ENCODE data around the gene CKS1B. TPM values are rescaled to one million over a fixed set of nuclear protein-coding genes. Genes with fewer than 3 reads are reported as not detected.
"Not testable (repeated sequence)": the region's sequence is repeated elsewhere in the genome, so short reads cannot be mapped to it uniquely, and the experiment has no call there.

Gene CKS1B
- total RNA-seq, 1 donor from 2014 or later = 158 TPM

DNA sequence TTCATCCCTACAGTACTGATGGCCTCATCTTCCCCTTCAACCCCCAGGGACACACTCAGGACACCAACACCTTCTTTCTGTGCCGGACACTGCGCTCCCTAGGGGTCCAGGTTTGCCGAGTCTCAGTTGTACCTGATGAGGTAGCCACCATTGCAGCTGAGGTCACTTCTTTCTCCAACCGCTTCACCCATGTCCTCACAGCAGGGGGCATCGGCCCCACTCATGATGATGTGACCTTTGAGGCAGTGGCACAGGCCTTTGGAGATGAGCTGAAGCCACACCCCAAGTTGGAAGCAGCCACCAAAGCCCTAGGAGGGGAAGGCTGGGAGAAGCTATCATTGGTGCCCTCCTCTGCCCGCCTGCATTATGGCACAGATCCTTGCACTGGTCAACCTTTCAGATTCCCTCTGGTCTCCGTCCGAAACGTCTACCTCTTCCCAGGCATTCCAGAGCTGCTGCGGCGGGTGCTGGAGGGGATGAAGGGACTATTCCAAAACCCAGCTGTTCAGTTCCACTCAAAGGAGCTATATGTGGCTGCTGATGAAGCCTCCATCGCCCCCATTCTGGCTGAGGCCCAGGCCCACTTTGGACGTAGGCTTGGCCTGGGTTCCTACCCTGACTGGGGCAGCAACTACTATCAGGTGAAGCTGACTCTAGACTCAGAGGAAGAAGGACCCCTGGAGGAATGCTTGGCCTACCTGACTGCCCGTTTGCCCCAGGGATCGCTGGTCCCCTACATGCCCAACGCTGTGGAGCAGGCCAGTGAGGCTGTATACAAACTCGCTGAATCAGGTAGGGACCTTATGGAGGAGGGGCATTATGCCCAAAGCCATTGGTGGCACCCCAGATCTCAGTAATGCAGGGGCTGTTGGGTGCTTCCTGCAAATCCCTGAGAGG is 13.8 kb downstream of the CKS1B start:
- intact Hi-C loops (cut with micrococcal nuclease) = no loop called here
- H3K27ac Mint-ChIP-seq = no peak overlapping the region
- no peak for DNase-seq (ENCODE audit: low spot score)

DNA sequence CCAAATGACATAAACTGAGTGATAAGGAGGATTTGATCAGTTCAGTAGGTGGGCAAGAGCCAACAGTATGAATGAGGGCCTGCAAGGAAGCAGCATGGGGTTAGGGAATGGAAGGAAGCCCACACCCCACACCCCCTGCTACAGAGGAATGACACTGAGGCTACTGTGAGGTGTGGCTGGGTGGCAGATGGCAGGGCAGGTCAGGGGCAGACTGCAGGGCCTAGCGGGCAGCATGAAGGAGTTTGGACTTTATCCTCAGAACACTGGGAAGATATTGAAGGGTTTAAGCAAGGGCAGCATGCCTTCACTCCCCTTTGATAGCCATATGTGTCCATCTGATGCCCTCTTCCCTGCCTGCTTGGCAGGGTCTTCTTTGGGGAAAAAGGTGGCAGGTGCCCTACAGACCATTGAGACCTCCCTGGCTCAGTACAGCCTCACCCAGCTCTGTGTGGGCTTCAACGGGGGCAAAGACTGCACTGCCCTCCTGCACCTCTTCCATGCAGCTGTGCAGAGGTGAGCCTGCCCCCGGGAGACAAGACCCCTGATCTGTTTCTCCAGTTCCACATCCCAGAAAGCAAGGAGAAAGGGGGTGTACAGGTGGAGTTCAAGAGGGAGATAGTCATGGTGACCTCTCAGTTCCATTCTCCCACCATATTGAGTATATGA is 14.8 kb downstream of the CKS1B start:
- no peak for DNase-seq (ENCODE audit: low spot score)
- intact Hi-C loops (cut with micrococcal nuclease) = no loop called here
- Mint-ChIP-seq H3K9me3 (no peaks in the 10 kb centered on the region), H3K27me3 (ENCODE audit: insufficient read depth) (no peaks in the 10 kb centered on the region), H3K4me3 (no peak overlapping the region), H3K4me1 (ENCODE audit: low read depth) (peaks cover 19% of the 10 kb centered on the region), H3K27ac (peak overlapping the region; percentile 54), H3K36me3 (ENCODE audit: low read depth) (peaks cover 17% of the 10 kb centered on the region)

More for the DNA sequence above, 13.8 kb downstream of the CKS1B start:
- Mint-ChIP-seq H3K36me3 (ENCODE audit: low read depth) (peaks cover 21% of the 10 kb centered on the region), H3K4me3 (no peak overlapping the region), H3K27me3 (ENCODE audit: insufficient read depth) (no peaks in the 10 kb centered on the region), H3K9me3 (no peaks in the 10 kb centered on the region), H3K4me1 (ENCODE audit: low read depth) (peaks cover 18% of the 10 kb centered on the region)

DNA sequence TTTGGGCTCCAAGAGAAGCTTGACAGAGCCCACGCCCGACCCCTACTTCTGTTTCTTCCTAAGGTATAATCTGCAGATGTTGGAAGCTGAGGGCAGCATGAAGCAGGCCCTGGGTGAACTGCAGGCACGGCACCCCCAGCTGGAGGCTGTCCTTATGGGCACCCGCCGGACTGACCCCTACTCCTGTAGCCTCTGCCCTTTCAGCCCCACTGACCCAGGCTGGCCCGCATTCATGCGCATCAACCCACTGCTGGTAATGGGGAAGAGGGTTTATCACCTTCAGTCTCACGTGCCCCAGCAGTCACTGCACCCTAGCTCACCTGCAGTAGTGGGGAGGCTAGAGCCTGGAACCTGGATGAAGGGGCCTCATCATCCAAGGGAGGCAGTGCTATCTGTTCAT is 15.8 kb downstream of the CKS1B start:
- no peak overlapping the region for H3K27ac Mint-ChIP-seq
- H3K9me3 Mint-ChIP-seq = no peaks in the 10 kb centered on the region
- H3K4me1 Mint-ChIP-seq (ENCODE audit: low read depth) = peaks cover 27% of the 10 kb centered on the region
- DNase-seq (ENCODE audit: low spot score) = no peak
- no peaks in the 10 kb centered on the region for H3K27me3 Mint-ChIP-seq (ENCODE audit: insufficient read depth)
- H3K4me3 Mint-ChIP-seq = no peak overlapping the region
- intact Hi-C loops (cut with micrococcal nuclease) = no loop called here
- peaks cover 17% of the 10 kb centered on the region for H3K36me3 Mint-ChIP-seq (ENCODE audit: low read depth)

DNA sequence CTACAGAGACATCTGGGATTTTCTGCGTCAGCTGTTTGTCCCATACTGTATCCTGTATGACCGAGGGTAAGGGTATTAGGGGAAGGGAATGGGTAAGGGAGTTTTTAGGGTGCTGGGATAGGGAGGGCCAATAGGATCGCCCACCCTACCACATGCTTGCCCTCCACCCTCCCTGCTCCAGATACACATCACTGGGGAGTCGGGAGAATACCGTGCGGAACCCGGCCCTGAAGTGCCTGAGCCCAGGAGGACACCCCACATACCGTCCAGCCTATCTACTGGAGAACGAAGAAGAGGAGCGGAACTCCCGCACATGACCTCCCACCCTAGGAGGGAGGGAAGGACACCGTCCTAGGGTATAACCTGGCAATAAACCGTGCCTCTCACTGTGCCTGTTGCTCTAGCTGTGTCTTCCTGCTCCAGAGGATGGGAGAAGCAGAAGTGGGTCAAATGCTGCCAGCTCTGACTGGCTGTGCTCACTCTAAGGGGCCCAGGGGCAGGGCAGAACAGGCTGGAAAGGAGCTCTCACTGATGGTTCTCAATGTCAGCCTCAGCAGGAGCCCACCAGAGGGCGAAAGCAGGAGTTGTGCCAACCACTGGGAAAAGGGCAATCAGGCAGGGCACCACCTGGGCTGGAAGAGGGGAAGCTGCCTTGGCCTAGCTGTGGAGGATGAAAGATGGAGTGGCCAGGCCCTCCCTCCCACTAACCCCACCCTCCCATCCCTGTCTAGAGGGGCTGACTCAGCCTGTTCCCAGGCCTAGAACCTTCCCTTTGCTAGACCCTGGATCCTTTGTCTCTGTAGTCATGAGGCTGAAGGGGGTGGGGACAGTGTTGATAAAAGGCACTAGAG is 18.5 kb downstream of the CKS1B start:
- no peak for DNase-seq (ENCODE audit: low spot score)
- Mint-ChIP-seq H3K9me3 (no peaks in the 10 kb centered on the region), H3K27me3 (ENCODE audit: insufficient read depth) (no peaks in the 10 kb centered on the region), H3K4me1 (ENCODE audit: low read depth) (peaks cover 37% of the 10 kb centered on the region), H3K4me3 (no peak overlapping the region), H3K36me3 (ENCODE audit: low read depth) (peaks cover 18% of the 10 kb centered on the region), H3K27ac (peak overlapping the region; percentile 23)
- intact Hi-C loops (cut with micrococcal nuclease) = no loop called here

DNA sequence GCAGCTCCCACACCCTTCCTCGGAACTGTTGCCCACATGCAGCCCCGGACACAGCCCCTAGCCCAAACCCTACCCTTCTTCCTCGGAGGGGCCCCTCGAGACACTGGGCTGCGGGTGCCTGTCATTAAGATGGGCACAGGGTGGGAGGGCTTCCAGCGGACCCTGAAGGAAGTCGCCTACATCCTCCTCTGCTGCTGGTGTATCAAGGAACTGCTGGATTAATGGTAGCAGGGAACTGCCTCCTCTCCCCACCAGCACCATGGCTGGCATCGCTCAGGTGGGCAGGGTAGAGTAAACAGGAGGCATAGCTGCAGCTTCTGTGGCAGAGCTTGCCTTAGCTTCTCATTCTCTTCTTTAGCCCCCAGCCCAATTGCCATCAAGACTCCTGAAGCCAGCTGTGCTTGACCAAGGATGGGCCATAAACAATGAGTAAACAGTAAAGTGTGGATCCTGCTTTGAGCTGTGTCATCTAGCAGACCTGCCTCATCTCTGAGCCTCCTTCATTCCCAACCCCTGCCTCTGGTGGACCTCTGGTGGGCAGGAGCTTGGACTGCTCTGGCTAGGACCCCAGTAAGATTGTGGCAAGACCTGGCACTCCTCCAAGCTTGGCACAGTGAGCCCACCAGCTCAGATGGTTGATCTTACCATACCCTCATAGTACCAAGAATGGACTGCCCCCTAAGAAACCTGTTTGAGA is 19.2 kb downstream of the CKS1B start, which contains the start of gene LENEP:
Gene LENEP (plus strand): TSS at position 15 of the 697 bp plus-strand sequence. CDS start 22 bp downstream, at position 37.
- Mint-ChIP-seq H3K36me3 (ENCODE audit: low read depth) (peaks cover 16% of the 10 kb centered on the region), H3K9me3 (no peaks in the 10 kb centered on the region), H3K4me3 (no peak within 1 kb of the TSS), H3K27me3 (ENCODE audit: insufficient read depth) (no peaks in the 10 kb centered on the region), H3K27ac (peak within 1 kb of the TSS; percentile 61), H3K4me1 (ENCODE audit: low read depth) (peaks cover 41% of the 10 kb centered on the region)
- intact Hi-C loops (cut with micrococcal nuclease) = no loop called here
- DNase-seq (ENCODE audit: low spot score) = no peak

DNA sequence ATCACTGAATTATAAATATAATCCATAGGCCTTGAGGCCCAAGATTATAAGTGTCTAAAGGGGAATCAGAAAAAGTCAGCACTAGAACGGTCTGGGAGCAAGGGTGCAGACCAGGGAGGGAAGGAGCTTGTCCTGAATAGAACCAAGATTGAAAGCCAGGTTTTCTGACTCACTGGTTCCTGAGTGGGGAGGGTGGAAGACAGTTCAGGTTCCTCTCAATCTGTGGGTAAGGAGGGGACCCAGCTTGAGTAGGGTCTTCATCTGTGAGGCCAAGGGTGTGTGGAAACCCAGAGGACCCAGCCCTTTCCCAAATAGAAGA is 19.7 kb downstream of the CKS1B start:
- no peak for DNase-seq (ENCODE audit: low spot score)
- H3K27me3 Mint-ChIP-seq (ENCODE audit: insufficient read depth) = no peaks in the 10 kb centered on the region
- H3K27ac Mint-ChIP-seq = no peak overlapping the region
- no peak overlapping the region for H3K4me3 Mint-ChIP-seq
- peaks cover 11% of the 10 kb centered on the region for H3K36me3 Mint-ChIP-seq (ENCODE audit: low read depth)
- intact Hi-C loops (cut with micrococcal nuclease) = no loop called here
- no peaks in the 10 kb centered on the region for H3K9me3 Mint-ChIP-seq
- peaks cover 42% of the 10 kb centered on the region for H3K4me1 Mint-ChIP-seq (ENCODE audit: low read depth)

DNA sequence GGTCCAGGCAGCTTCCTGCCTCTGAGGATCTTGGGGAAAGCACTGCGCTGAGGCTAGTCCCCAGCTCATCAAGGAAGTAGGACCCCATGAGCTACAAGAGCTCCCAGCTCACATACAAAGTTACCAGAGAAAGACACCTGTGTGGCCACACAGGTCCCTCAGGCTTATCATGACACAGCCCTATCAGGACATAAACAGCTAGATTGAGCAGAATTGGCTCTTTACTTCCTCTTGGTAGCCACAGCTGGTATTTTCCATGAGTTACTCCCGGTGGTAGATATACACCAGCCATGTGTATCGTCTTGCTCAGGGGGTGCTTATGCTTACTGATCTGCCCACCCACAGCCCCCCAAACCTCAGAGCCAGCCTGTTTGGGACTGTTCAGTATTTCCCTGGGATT is 20.1 kb downstream of the CKS1B start:
- peaks cover 39% of the 10 kb centered on the region for H3K4me1 Mint-ChIP-seq (ENCODE audit: low read depth)
- peak overlapping the region; percentile 38 for H3K27ac Mint-ChIP-seq
- intact Hi-C loops (cut with micrococcal nuclease) = no loop called here

DNA sequence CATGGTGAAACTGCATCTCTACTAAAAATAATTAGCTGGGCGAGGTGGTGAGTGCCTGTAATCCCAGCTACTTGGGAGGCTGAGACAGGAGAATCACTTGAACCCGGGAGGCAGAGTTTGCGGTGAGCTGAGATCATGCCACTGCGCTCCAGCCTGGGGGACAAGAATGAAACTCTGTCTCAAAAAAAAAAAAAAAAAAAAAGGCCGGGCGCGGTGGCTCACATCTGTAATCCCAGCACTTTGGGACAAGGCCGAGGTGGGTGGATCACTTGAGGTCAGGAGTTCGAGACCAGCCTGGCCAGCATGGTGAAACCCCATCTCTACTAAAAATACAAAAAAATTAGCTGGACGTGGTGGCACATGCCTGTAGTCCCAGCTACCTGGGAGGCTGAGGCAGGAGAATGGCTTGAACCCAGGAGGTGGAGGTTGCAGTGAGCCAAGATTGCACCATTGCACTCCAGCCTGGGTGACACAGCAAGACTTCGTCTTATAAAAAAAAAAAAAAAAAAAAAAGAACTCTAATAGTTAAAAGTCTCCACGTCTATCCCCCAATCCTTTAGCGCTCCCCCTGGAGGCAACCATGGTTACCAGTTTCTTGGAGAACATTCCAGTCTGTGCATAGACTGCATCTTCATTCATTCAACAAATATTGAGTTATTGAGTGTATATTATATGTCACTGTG is 21.0 kb downstream of the CKS1B start:
- not testable (repeated sequence) for H3K4me3 Mint-ChIP-seq; H3K27me3 Mint-ChIP-seq (ENCODE audit: insufficient read depth); DNase-seq (ENCODE audit: low spot score); H3K9me3 Mint-ChIP-seq; H3K27ac Mint-ChIP-seq; H3K36me3 Mint-ChIP-seq (ENCODE audit: low read depth)
- peaks cover 42% of the 10 kb centered on the region for H3K4me1 Mint-ChIP-seq (ENCODE audit: low read depth)
- intact Hi-C loops (cut with micrococcal nuclease) = loop anchor here (5.0 kb wide), 1 partner anchor 513 kb away; no protein-coding TSS in a partner anchor

More for the DNA sequence above, 20.1 kb downstream of the CKS1B start:
- Mint-ChIP-seq H3K9me3 (no peaks in the 10 kb centered on the region), H3K4me3 (no peak overlapping the region), H3K27me3 (ENCODE audit: insufficient read depth) (no peaks in the 10 kb centered on the region), H3K36me3 (ENCODE audit: low read depth) (peaks cover 9% of the 10 kb centered on the region)
- DNase-seq (ENCODE audit: low spot score) = no peak

DNA sequence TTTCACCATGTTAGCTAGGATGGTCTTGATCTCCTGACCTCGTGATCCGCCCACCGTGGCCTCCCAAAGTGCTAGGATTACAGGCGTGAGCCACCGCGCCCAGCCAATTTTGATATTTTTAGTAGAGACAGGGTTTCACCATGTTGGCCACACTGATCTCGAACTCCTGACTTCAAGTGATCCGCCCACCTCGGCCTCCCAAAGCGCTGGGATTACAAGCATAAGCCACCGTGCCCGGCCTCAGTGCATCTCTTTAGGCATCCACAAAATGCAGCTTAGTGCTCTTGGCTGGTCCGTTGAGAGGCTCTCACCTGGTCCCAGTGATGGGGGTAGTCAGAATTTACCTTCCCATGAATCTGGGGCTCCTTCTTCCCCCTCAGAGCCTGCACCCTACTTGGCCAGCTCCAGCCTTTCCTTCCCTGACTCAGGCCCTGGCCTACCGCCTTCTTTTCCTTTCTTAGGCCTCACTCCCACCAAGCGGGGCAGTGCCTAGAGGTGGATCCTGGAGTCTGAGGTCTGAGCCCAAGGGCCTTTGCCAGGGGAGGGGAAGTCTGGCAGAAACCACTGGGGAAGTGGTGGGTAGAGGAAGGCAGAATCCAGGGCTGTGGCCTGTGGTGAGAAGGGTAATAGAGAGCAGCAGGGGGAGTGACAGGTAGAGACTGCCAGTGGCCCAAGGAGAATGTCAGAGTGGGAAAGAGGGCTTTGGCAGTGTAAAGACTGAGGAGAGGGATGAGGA is 22.7 kb downstream of the CKS1B start:
- intact Hi-C loops (cut with micrococcal nuclease) = loop anchor here (5.0 kb wide), 1 partner anchor 515 kb away; no protein-coding TSS in a partner anchor
- peaks cover 2% of the 10 kb centered on the region for H3K27me3 Mint-ChIP-seq (ENCODE audit: insufficient read depth)
- no peak for DNase-seq (ENCODE audit: low spot score)
- H3K36me3 Mint-ChIP-seq (ENCODE audit: low read depth) = peaks cover 6% of the 10 kb centered on the region
- peak overlapping the region; percentile 50 for H3K27ac Mint-ChIP-seq
- peak overlapping the region; percentile 57 for H3K4me3 Mint-ChIP-seq
- H3K4me1 Mint-ChIP-seq (ENCODE audit: low read depth) = peaks cover 42% of the 10 kb centered on the region
- H3K9me3 Mint-ChIP-seq = no peaks in the 10 kb centered on the region

DNA sequence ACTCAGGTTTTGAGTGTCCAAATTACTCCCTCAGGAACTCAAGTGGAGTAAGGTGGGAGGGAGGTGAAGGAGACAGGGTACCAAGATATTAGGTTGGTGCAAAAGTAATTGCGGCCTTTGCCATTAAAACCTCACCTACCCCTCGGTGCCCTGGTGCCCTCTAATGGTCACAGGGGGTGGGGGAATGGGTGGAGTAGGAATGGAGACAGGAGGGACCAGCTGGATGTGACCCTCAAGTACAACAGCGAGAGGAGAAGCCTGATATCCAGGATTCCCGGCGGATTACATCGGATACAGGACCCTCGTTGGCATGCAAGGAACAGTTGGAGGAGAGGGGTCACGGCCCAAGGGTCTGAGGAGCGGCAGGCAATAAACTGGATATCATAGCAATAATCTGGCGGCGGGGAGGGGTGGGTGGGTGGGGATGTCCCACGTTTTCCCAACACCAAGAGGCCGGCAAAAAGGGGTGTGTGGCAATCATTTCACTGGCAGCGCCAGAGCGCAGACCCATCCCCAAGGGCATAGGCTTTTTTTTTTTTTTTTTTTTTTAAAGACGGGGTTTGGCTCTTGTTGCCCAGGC is 23.8 kb downstream of the CKS1B start:
- H3K4me3 Mint-ChIP-seq = peak overlapping the region; percentile 81
- H3K36me3 Mint-ChIP-seq (ENCODE audit: low read depth) = peaks cover 1% of the 10 kb centered on the region
- peaks cover 42% of the 10 kb centered on the region for H3K4me1 Mint-ChIP-seq (ENCODE audit: low read depth)
- peak overlapping the region; percentile 92 for H3K27ac Mint-ChIP-seq
- H3K9me3 Mint-ChIP-seq = no peaks in the 10 kb centered on the region
- DNase-seq (ENCODE audit: low spot score) = no peak
- H3K27me3 Mint-ChIP-seq (ENCODE audit: insufficient read depth) = peaks cover 2% of the 10 kb centered on the region
- intact Hi-C loops (cut with micrococcal nuclease) = loop anchor here (5.0 kb wide), 1 partner anchor 516 kb away; no protein-coding TSS in a partner anchor

Data from activated T-helper 1 cell treated with anti-CD3 and anti-CD28 coated beads, Interleukin-12 subunit alpha, Interleukin-12 subunit beta, Interleukin-2, Interleukin-4 antibody, amounts not matched to agents 30 ng/mL and 10 ng/mL and 1 ng/mL, durations not matched to agents 14 hours and 24 hours and 36 hours (primary cell).